Activated CD4-positive, alpha-beta T cell treated with anti-CD3 and anti-CD28 coated beads for 36 hours (primary cell): ENCODE data around the gene R3HDM2. TPM values are rescaled to one million over a fixed set of nuclear protein-coding genes. Genes with fewer than 3 reads are reported as not detected.
"Not testable (repeated sequence)": the region's sequence is repeated elsewhere in the genome, so short reads cannot be mapped to it uniquely, and the experiment has no call there.

ENCODE experiments used
- ATAC-seq: fragments of 200-7000 bp; cut with Tn5 transposase; one replicate; pipeline ENCODE4 v1.10.0; 2021; ENCODE audit warnings: mild to moderate bottlenecking, moderate library complexity
- CTCF ChIA-PET: fragments of 350-600 bp; sonication (Branson Sonifier 250); formaldehyde crosslinking; loops from one replicate; lab custom pipeline; 2021; ENCODE audit warnings: antibody characterized with exemption; lab: Charles Lee
- POLR2A ChIA-PET: fragments of 350-600 bp; sonication (Branson Sonifier 250); formaldehyde crosslinking; loops from one replicate; lab custom pipeline; 2021; ENCODE audit warnings: antibody characterized with exemption, inconsistent platforms; lab: Charles Lee
- DNase-seq: peaks from one replicate; pipeline ENCODE4 v3.0.0-alpha.2; 2020
- H3K27ac Mint-ChIP-seq: one replicate; pipeline ENCODE4 v1.8.0; 2021; ENCODE audit warnings: mixed read lengths
- H3K27me3 Mint-ChIP-seq: one replicate; pipeline ENCODE4 v1.8.0; 2021; ENCODE audit warnings: mixed read lengths
- H3K36me3 Mint-ChIP-seq: one replicate; pipeline ENCODE4 v1.8.0; 2021; ENCODE audit warnings: low read depth, mixed read lengths
- H3K4me1 Mint-ChIP-seq: one replicate; pipeline ENCODE4 v1.8.0; 2021; ENCODE audit warnings: mixed read lengths
- H3K4me3 Mint-ChIP-seq: one replicate; pipeline ENCODE4 v1.8.0; 2021; ENCODE audit warnings: mild to moderate bottlenecking, moderate library complexity, mixed read lengths
- H3K9me3 Mint-ChIP-seq: one replicate; pipeline ENCODE4 v1.8.0; 2021; ENCODE audit warnings: low read depth, mixed read lengths
- intact Hi-C, 2 experiments: fragments of 100-400 bp; cut with DNase I in 1 of 2; cut with micrococcal nuclease in 1 of 2; formaldehyde crosslinking; loops; one replicate each; pipeline versions ENCODE4 v1.14.2 to v1.15.1; 2022 to 2024; cut with DNase I, micrococcal nuclease
- total RNA-seq, 2 experiments: library from RNA; stranded (reverse); gene quantifications; one replicate each; pipeline ENCODE4 v1.2.3, GENCODE V29; 2021

The R3HDM2 gene
- total RNA-seq, 2 experiments from 2014 or later: 45.9 to 52.5 TPM

DNA sequence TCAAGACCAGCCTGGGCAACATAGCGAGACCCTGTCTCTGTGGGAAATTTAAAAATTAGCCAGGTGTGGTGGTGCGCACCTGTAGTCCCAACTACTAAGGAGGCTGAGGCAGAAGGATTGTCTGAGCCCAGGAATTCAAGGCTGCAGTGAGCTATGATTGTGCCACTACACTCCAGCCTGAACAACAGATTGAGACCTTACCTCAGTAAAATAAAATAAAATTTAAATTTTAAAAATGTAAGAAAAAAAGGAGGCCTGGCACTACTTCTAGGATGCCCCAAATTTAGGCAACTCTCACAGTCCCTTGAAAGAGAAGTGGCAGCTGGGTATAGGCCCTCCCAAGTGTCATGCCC lies 23.3 kb upstream of the R3HDM2 start:
- no peaks in the 10 kb centered on the region for H3K9me3 Mint-ChIP-seq
- ATAC-seq: no peak
- H3K36me3 Mint-ChIP-seq: no peaks in the 10 kb centered on the region
- CTCF ChIA-PET: interaction anchor here (0.8 to 4.8 kb wide), 15 partner anchors 9 to 240 kb away, joined by 3 to 63 read pairs (median 4); no protein-coding TSS in a partner anchor
- no peaks in the 10 kb centered on the region for H3K27me3 Mint-ChIP-seq
- H3K27ac Mint-ChIP-seq: peak overlapping the region; percentile 77
- peak overlapping the region; percentile 49 for H3K4me3 Mint-ChIP-seq
- DNase-seq: no peak
- H3K4me1 Mint-ChIP-seq: peaks cover 40% of the 10 kb centered on the region
- POLR2A ChIA-PET: no interaction called here
- intact Hi-C loops: no loop called here

GRCh38 chr12:57452937-57453509 lies 22.2 kb upstream of the R3HDM2 start:
- H3K36me3 Mint-ChIP-seq: no peaks in the 10 kb centered on the region
- H3K9me3 Mint-ChIP-seq: no peaks in the 10 kb centered on the region
- ATAC-seq: peak; percentile 45
- H3K4me1 Mint-ChIP-seq: peaks cover 31% of the 10 kb centered on the region
- intact Hi-C loops: loop anchor here (1.0 to 2.0 kb wide), 5 partner anchors 146 to 240 kb away; no protein-coding TSS in a partner anchor
- ChIA-PET POLR2A (interaction anchor here (0.5 to 1.4 kb wide), 2 partner anchors 65 to 67 kb away, joined by 3 to 4 read pairs; no protein-coding TSS in a partner anchor), CTCF (interaction anchor here (0.6 to 4.8 kb wide), 44 partner anchors 8 to 239 kb away, joined by 3 to 63 read pairs (median 4); partner anchors contain the start of gene INHBC)
- H3K27me3 Mint-ChIP-seq: no peaks in the 10 kb centered on the region
- peak; percentile 81 for DNase-seq
- peak overlapping the region; percentile 47 for H3K27ac Mint-ChIP-seq
- H3K4me3 Mint-ChIP-seq: peak overlapping the region; percentile 31

DNA sequence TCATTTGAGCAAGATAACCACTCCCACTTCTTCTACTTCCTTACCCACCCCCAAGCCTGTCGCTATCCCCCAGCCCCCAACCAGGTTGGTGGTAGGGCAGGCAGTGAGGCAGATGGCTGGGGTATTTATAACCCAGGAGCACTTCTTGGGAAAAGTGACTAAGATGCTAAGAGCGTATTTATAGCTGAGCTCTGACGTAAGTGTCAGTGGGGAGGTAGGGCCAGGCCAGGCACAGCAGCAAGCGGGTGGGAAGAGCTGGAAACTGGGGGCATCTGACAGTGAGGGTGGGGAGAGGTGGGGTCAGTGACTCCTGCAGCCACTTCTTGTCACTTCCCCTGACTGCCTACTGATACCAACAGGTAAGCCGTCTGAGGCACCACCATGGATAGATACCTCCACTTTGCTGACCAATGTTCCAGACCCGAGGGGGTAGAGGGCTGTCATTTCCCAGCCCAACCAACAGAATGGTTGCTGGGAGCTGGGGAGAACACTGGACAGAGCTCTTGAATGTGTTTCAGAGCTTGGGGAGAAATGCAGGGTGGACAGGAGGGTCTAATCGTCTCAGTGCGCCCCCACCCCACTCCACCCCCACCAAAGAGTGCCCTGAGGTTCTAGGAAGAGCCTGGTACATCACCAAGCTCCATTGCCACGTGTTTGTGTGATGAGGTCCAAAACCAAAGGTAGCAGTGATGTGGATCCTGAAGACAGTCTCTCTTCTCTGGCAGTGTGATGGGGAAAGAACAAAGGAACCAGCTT lies 21.5 kb upstream of the R3HDM2 start:
- Mint-ChIP-seq H3K36me3 (no peaks in the 10 kb centered on the region), H3K9me3 (no peaks in the 10 kb centered on the region), H3K27ac (peak overlapping the region; percentile 47), H3K27me3 (no peaks in the 10 kb centered on the region), H3K4me3 (peak overlapping the region; percentile 31), H3K4me1 (peaks cover 26% of the 10 kb centered on the region)
- ChIA-PET CTCF (interaction anchor here (0.6 to 4.8 kb wide), 50 partner anchors 8 to 430 kb away, joined by 3 to 63 read pairs (median 4); partner anchors contain the start of gene INHBC), POLR2A (interaction anchor here (0.5 to 1.5 kb wide), 3 partner anchors 66 to 68 kb away, joined by 3 to 4 read pairs (median 4); partner anchors contain the start of gene DDIT3)
- ATAC-seq (peak; percentile 55), DNase-seq (peak; percentile 48)
- intact Hi-C loops: loop anchor here (2.0 kb wide), 3 partner anchors 146 to 240 kb away; no protein-coding TSS in a partner anchor

GRCh38 chr12:57451233-57451778 lies 20.5 kb upstream of the R3HDM2 start:
- CTCF ChIA-PET: interaction anchor here (0.5 to 4.8 kb wide), 13 partner anchors 8 to 289 kb away, joined by 3 to 63 read pairs (median 6); partner anchors contain the start of gene GLI1
- intact Hi-C loops: no loop called here
- no peaks in the 10 kb centered on the region for H3K9me3 Mint-ChIP-seq

DNA sequence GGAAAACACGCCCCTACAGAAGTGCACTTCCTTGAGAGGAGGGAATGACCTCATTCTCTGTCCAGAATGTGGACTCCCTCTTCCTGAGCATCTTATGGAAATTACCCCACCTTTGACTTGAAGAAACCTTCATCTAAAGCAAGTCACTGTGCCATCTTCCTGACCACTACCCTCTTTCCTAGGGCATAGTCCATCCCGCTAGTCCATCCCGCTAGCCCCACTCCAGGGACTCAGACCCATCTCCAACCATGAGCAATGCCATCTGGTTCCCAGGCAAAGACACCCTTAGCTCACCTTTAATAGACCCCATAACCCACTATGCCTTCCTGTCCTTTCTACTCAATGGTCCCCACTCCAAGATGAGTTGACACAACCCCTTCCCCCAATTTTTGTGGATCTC lies 19.2 kb upstream of the R3HDM2 start:
- Mint-ChIP-seq H3K27me3 (no peaks in the 10 kb centered on the region), H3K9me3 (no peaks in the 10 kb centered on the region), H3K36me3 (no peaks in the 10 kb centered on the region), H3K4me3 (no peak overlapping the region), H3K27ac (no peak overlapping the region), H3K4me1 (peaks cover 14% of the 10 kb centered on the region)
- intact Hi-C loops: no loop called here
- ATAC-seq (no peak), DNase-seq (no peak)
- CTCF ChIA-PET: interaction anchor here (1.7 to 4.8 kb wide), 2 partner anchors 9 to 142 kb away, joined by 6 to 63 read pairs; partner anchors contain the start of gene GLI1
- POLR2A ChIA-PET: no interaction called here

More at GRCh38 chr12:57451233-57451778, 20.5 kb upstream of the R3HDM2 start:
- ATAC-seq (no peak), DNase-seq (no peak)
- Mint-ChIP-seq H3K4me1 (peaks cover 24% of the 10 kb centered on the region), H3K27ac (no peak overlapping the region), H3K27me3 (no peaks in the 10 kb centered on the region), H3K4me3 (no peak overlapping the region), H3K36me3 (no peaks in the 10 kb centered on the region)
- POLR2A ChIA-PET: interaction anchor here (0.7 to 1.5 kb wide), 2 partner anchors 69 to 181 kb away, joined by 4 read pairs; partner anchors contain the start of gene DDIT3

- POLR2A ChIA-PET: no interaction called here
- Mint-ChIP-seq H3K9me3 (no peaks in the 10 kb centered on the region), H3K27me3 (no peaks in the 10 kb centered on the region), H3K4me3 (no peak overlapping the region), H3K4me1 (peaks cover 12% of the 10 kb centered on the region), H3K27ac (no peak overlapping the region), H3K36me3 (no peaks in the 10 kb centered on the region)
- CTCF ChIA-PET: interaction anchor here (0.6 kb wide), 1 partner anchor 23 kb away, joined by 3 read pairs; no protein-coding TSS in a partner anchor
- no peak for ATAC-seq
- intact Hi-C loops: no loop called here
- DNase-seq: no peak
These were observed 18.5 kb upstream of the R3HDM2 start for GRCh38 chr12:57449375-57449774.

DNA sequence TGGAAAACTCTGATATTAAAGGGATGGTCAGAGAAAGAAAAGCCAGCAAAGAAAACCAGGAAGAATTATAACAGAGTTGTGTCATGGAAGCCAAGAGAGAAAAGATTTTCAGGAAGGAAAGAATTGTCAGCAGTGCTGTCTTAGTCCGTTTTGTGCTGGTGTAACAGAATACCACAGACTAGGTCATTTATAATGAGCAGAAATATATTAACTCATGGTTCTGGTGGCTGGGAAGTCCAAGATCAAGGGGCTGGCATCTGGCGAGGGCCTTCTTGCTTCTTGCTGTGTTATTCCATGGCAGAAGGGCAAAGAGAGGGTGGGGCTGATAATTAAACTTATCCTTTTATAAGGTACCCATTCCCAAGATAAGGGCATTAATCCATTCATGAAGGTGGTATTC lies 17.8 kb upstream of the R3HDM2 start:
- ATAC-seq (no peak), DNase-seq (no peak)
- H3K9me3 Mint-ChIP-seq: no peaks in the 10 kb centered on the region
- no peaks in the 10 kb centered on the region for H3K36me3 Mint-ChIP-seq
- H3K4me3 Mint-ChIP-seq: no peak overlapping the region
- H3K27me3 Mint-ChIP-seq: no peaks in the 10 kb centered on the region
- peaks cover 11% of the 10 kb centered on the region for H3K4me1 Mint-ChIP-seq
- ChIA-PET CTCF (interaction anchor here (0.9 to 1.1 kb wide), 2 partner anchors 9 to 10 kb away, joined by 3 to 5 read pairs; no protein-coding TSS in a partner anchor), POLR2A (no interaction called here)
- intact Hi-C loops: no loop called here
- H3K27ac Mint-ChIP-seq: no peak overlapping the region

- H3K4me3 Mint-ChIP-seq: no peak overlapping the region
- ChIA-PET POLR2A (interaction anchor here (0.6 kb wide), 2 partner anchors 140 to 499 kb away, joined by 3 to 4 read pairs; no protein-coding TSS in a partner anchor), CTCF (interaction anchor here (0.6 to 2.1 kb wide), 2 partner anchors 12 to 179 kb away, joined by 3 to 6 read pairs; no protein-coding TSS in a partner anchor)
- ATAC-seq (no peak), DNase-seq (no peak)
- intact Hi-C loops: no loop called here
- H3K4me1 Mint-ChIP-seq: no peaks in the 10 kb centered on the region
- no peak overlapping the region for H3K27ac Mint-ChIP-seq
- no peaks in the 10 kb centered on the region for H3K27me3 Mint-ChIP-seq
- peaks cover 1% of the 10 kb centered on the region for H3K36me3 Mint-ChIP-seq
- H3K9me3 Mint-ChIP-seq: peaks cover 3% of the 10 kb centered on the region
These were observed 15.6 kb upstream of the R3HDM2 start for GRCh38 chr12:57446292-57446960.

GRCh38 chr12:57444744-57445143 lies 13.9 kb upstream of the R3HDM2 start:
- DNase-seq (no peak), ATAC-seq (no peak)
- Mint-ChIP-seq H3K4me3 (no peak overlapping the region), H3K27me3 (peaks cover 4% of the 10 kb centered on the region), H3K9me3 (peaks cover 5% of the 10 kb centered on the region), H3K4me1 (no peaks in the 10 kb centered on the region), H3K27ac (no peak overlapping the region), H3K36me3 (peaks cover 1% of the 10 kb centered on the region)
- intact Hi-C loops: no loop called here
- CTCF ChIA-PET: interaction anchor here (0.5 to 2.1 kb wide), 6 partner anchors 8 to 64 kb away, joined by 3 to 8 read pairs (median 6); no protein-coding TSS in a partner anchor
- POLR2A ChIA-PET: no interaction called here

DNA sequence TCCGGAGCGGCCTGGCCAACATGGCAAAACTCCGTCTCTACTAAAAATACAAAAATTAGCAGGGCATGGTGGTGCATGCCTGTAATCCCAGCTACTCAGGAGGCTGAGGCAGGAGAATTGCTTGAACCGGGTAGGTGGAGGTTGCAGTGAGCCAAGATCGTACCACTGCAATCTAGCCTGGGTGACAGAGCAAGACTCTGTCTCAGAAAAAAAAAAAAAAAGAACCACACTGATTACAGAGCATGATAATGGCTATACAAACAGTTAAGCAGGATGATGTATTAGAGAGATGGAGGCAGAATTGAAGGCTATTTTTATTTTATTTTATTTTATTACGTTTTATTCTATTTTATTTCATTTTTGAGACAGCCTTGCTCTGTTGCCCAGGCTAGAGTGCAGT lies 13.5 kb upstream of the R3HDM2 start:
- H3K4me1 Mint-ChIP-seq, H3K27ac Mint-ChIP-seq, POLR2A ChIA-PET, H3K4me3 Mint-ChIP-seq, H3K27me3 Mint-ChIP-seq, DNase-seq, ATAC-seq, intact Hi-C loops, H3K9me3 Mint-ChIP-seq, H3K36me3 Mint-ChIP-seq: not testable (repeated sequence)
- CTCF ChIA-PET: interaction anchor here (0.5 to 1.4 kb wide), 4 partner anchors 8 to 64 kb away, joined by 4 to 8 read pairs (median 6); no protein-coding TSS in a partner anchor
